Measurements from ENCODE around the gene NUCKS1.

The NUCKS1 gene

GRCh38 chr1:205690122-205690756 is 59.7 kb downstream of the NUCKS1 start:
- Mint-ChIP-seq H3K27ac (no peak overlapping the region), H3K4me3 (no peak overlapping the region), H3K36me3 (no peaks in the 10 kb centered on the region), H3K9me3 (no peaks in the 10 kb centered on the region), H3K27me3 (peaks cover 0 to 8% of the 10 kb centered on the region in 2 donors), H3K4me1 (peaks cover 12 to 26% of the 10 kb centered on the region in 2 donors)
- DNase-seq (no peak), ATAC-seq (replicated peaks) (no peak)

GRCh38 chr1:205689479-205689878 is 60.5 kb downstream of the NUCKS1 start:
- Mint-ChIP-seq H3K27me3 (peaks cover 0 to 8% of the 10 kb centered on the region in 2 donors), H3K9me3 (no peaks in the 10 kb centered on the region), H3K27ac (no peak overlapping the region), H3K4me3 (no peak overlapping the region), H3K4me1 (peaks cover 12 to 26% of the 10 kb centered on the region in 2 donors), H3K36me3 (no peaks in the 10 kb centered on the region)
- ATAC-seq (replicated peaks) (no peak), DNase-seq (no peak)

GRCh38 chr1:205688171-205689080 is 61.6 kb downstream of the NUCKS1 start:
- H3K36me3 Mint-ChIP-seq = no peaks in the 10 kb centered on the region
- ATAC-seq (replicated peaks) = no peak
- peaks cover 0 to 8% of the 10 kb centered on the region in 2 donors for H3K27me3 Mint-ChIP-seq
- no peaks in the 10 kb centered on the region for H3K9me3 Mint-ChIP-seq
- no peak for DNase-seq
- no peak overlapping the region for H3K4me3 Mint-ChIP-seq
- H3K27ac Mint-ChIP-seq = no peak overlapping the region
- H3K4me1 Mint-ChIP-seq = peaks cover 9 to 21% of the 10 kb centered on the region in 2 donors

GRCh38 chr1:205687242-205687641 is 62.7 kb downstream of the NUCKS1 start:
- ATAC-seq (replicated peaks) (no peak), DNase-seq (no peak)
- peaks cover 0 to 8% of the 10 kb centered on the region in 2 donors for H3K27me3 Mint-ChIP-seq
- H3K9me3 Mint-ChIP-seq = no peaks in the 10 kb centered on the region
- H3K4me1 Mint-ChIP-seq = peaks cover 4 to 15% of the 10 kb centered on the region in 2 donors
- H3K4me3 Mint-ChIP-seq = no peak overlapping the region
- no peak overlapping the region for H3K27ac Mint-ChIP-seq
- no peaks in the 10 kb centered on the region for H3K36me3 Mint-ChIP-seq

GRCh38 chr1:205681364-205681763 is 68.6 kb downstream of the NUCKS1 start:
- no peaks in the 10 kb centered on the region for H3K27me3 Mint-ChIP-seq
- ATAC-seq (replicated peaks) (no peak), DNase-seq (no peak)
- H3K9me3 Mint-ChIP-seq = no peaks in the 10 kb centered on the region
- no peaks in the 10 kb centered on the region for H3K36me3 Mint-ChIP-seq
- H3K27ac Mint-ChIP-seq = no peak overlapping the region
- no peak overlapping the region for H3K4me3 Mint-ChIP-seq
- peaks cover 26 to 44% of the 10 kb centered on the region in 2 donors for H3K4me1 Mint-ChIP-seq

- Mint-ChIP-seq H3K4me3 (peak within 1 kb of the TSS; percentile 79 to 88), H3K27me3 (no peaks in the 10 kb centered on the region), H3K4me1 (peaks cover 35 to 55% of the 10 kb centered on the region in 2 donors), H3K27ac (peak within 1 kb of the TSS; percentile 88), H3K9me3 (no peaks in the 10 kb centered on the region), H3K36me3 (peaks cover 0 to 2% of the 10 kb centered on the region in 2 donors)
- no peak for DNase-seq
- ATAC-seq (replicated peaks) = peak; percentile 80 to 81
These were observed 69.7 kb downstream of the NUCKS1 start, which contains the start of gene SLC45A3 for GRCh38 chr1:205680073-205680851. SLC45A3 (minus strand) TSS chr1:205680509; CDS start chr1:205664656, 15,853 bp downstream.

- ATAC-seq (replicated peaks) = no peak
- H3K27me3 Mint-ChIP-seq = no peaks in the 10 kb centered on the region
- H3K4me1 Mint-ChIP-seq = peaks cover 35 to 61% of the 10 kb centered on the region in 2 donors
- no peaks in the 10 kb centered on the region for H3K9me3 Mint-ChIP-seq
- peaks cover 0 to 2% of the 10 kb centered on the region in 2 donors for H3K36me3 Mint-ChIP-seq
- H3K4me3 Mint-ChIP-seq = peak overlapping the region; percentile 79 to 88
- H3K27ac Mint-ChIP-seq = peak overlapping the region; percentile 88
- no peak for DNase-seq
These were observed 71.5 kb downstream of the NUCKS1 start for GRCh38 chr1:205678286-205679111.

- Mint-ChIP-seq H3K36me3 (peaks cover 0 to 2% of the 10 kb centered on the region in 2 donors), H3K4me3 (no peak overlapping the region), H3K4me1 (peaks cover 42 to 69% of the 10 kb centered on the region in 2 donors), H3K27me3 (no peaks in the 10 kb centered on the region), H3K9me3 (no peaks in the 10 kb centered on the region), H3K27ac (no peak overlapping the region)
- ATAC-seq (replicated peaks) = no peak
- no peak for DNase-seq
These were observed 72.8 kb downstream of the NUCKS1 start for GRCh38 chr1:205677167-205677566.

GRCh38 chr1:205676597-205676996 is 73.4 kb downstream of the NUCKS1 start:
- Mint-ChIP-seq H3K27ac (no peak overlapping the region), H3K4me3 (no peak overlapping the region), H3K36me3 (peaks cover 0 to 2% of the 10 kb centered on the region in 2 donors), H3K4me1 (peaks cover 47 to 74% of the 10 kb centered on the region in 2 donors), H3K9me3 (no peaks in the 10 kb centered on the region), H3K27me3 (no peaks in the 10 kb centered on the region)
- no peak for DNase-seq
- no peak for ATAC-seq (replicated peaks)

GRCh38 chr1:205676002-205676401 is 74.0 kb downstream of the NUCKS1 start:
- ATAC-seq (replicated peaks) (no peak), DNase-seq (no peak)
- Mint-ChIP-seq H3K27ac (no peak overlapping the region), H3K4me3 (no peak overlapping the region), H3K27me3 (no peaks in the 10 kb centered on the region), H3K36me3 (peaks cover 0 to 2% of the 10 kb centered on the region in 2 donors), H3K4me1 (peaks cover 53 to 75% of the 10 kb centered on the region in 2 donors), H3K9me3 (no peaks in the 10 kb centered on the region)

GRCh38 chr1:205675247-205675646 is 74.7 kb downstream of the NUCKS1 start:
- H3K9me3 Mint-ChIP-seq = no peaks in the 10 kb centered on the region
- ATAC-seq (replicated peaks) (no peak), DNase-seq (no peak)
- H3K4me1 Mint-ChIP-seq = peaks cover 51 to 77% of the 10 kb centered on the region in 2 donors
- H3K4me3 Mint-ChIP-seq = no peak overlapping the region
- H3K36me3 Mint-ChIP-seq = peaks cover 0 to 2% of the 10 kb centered on the region in 2 donors
- no peaks in the 10 kb centered on the region for H3K27me3 Mint-ChIP-seq
- peak overlapping the region; percentile 7 for H3K27ac Mint-ChIP-seq

- H3K27me3 Mint-ChIP-seq = no peaks in the 10 kb centered on the region
- DNase-seq (no peak), ATAC-seq (replicated peaks) (no peak)
- peaks cover 57 to 81% of the 10 kb centered on the region in 2 donors for H3K4me1 Mint-ChIP-seq
- peaks cover 2 to 3% of the 10 kb centered on the region in 2 donors for H3K36me3 Mint-ChIP-seq
- H3K4me3 Mint-ChIP-seq = no peak overlapping the region
- no peak overlapping the region for H3K27ac Mint-ChIP-seq
- no peaks in the 10 kb centered on the region for H3K9me3 Mint-ChIP-seq
These were observed 77.0 kb downstream of the NUCKS1 start for GRCh38 chr1:205672970-205673369.

GRCh38 chr1:205672395-205672889 is 77.5 kb downstream of the NUCKS1 start:
- Mint-ChIP-seq H3K27ac (no peak overlapping the region), H3K4me1 (peaks cover 58 to 83% of the 10 kb centered on the region in 2 donors), H3K4me3 (no peak overlapping the region), H3K27me3 (no peaks in the 10 kb centered on the region), H3K9me3 (no peaks in the 10 kb centered on the region), H3K36me3 (peaks cover 2 to 3% of the 10 kb centered on the region in 2 donors)
- ATAC-seq (replicated peaks) = no peak
- no peak for DNase-seq

Data from stimulated activated naive B cell treated with anti-CD40 and anti-IgM and Interleukin-4, amounts not matched to agents 10 μg/mL and 1 μg/mL and 100 μg/mL, for 72 hours (primary cell).